AML-193 (cell line): ENCODE data around the gene DNAH1.

Experiments used
- DNase-seq, 2 experiments: peaks; one replicate each; lab custom pipeline; 2025; lab: John Stamatoyannopoulos, UW

The DNAH1 gene

GRCh38 chr3:52403271-52403841 lies 87.2 kb downstream of the DNAH1 start:
- DNase-seq, result no peak

GRCh38 chr3:52403955-52404354 lies 87.8 kb downstream of the DNAH1 start:
- DNase-seq, result no peak

- no peak for DNase-seq
These were observed 88.3 kb downstream of the DNAH1 start for GRCh38 chr3:52404391-52404790.

GRCh38 chr3:52405066-52405465 lies 88.9 kb downstream of the DNAH1 start:
- no peak for DNase-seq

GRCh38 chr3:52405601-52406110 lies 89.5 kb downstream of the DNAH1 start:
- DNase-seq, result no peak

GRCh38 chr3:52406231-52406661 lies 90.1 kb downstream of the DNAH1 start:
- DNase-seq, result no peak

- no peak for DNase-seq
These were observed 90.8 kb downstream of the DNAH1 start for GRCh38 chr3:52406791-52407510.

GRCh38 chr3:52407779-52408178 lies 91.7 kb downstream of the DNAH1 start:
- no peak for DNase-seq

- no peak for DNase-seq
These were observed 92.3 kb downstream of the DNAH1 start for GRCh38 chr3:52408466-52408865.

GRCh38 chr3:52415800-52416199 lies 99.7 kb downstream of the DNAH1 start:
- DNase-seq, result no peak

GRCh38 chr3:52420388-52420787 lies 104.3 kb downstream of the DNAH1 start:
- DNase-seq, result no peak

GRCh38 chr3:52422669-52423068 lies 106.5 kb downstream of the DNAH1 start:
- no peak for DNase-seq

GRCh38 chr3:52423173-52423572 lies 107.1 kb downstream of the DNAH1 start:
- DNase-seq, result no peak

- peak; percentile 73 to 82 for DNase-seq
These were observed 112.3 kb downstream of the DNAH1 start for GRCh38 chr3:52428151-52429005.

- DNase-seq, result no peak
These were observed 112.9 kb downstream of the DNAH1 start for GRCh38 chr3:52429031-52429430.

- no peak for DNase-seq
These were observed 113.8 kb downstream of the DNAH1 start for GRCh38 chr3:52429779-52430415.

- DNase-seq, result no peak
These were observed 114.3 kb downstream of the DNAH1 start for GRCh38 chr3:52430416-52430810.

- DNase-seq, result no peak
These were observed 115.5 kb downstream of the DNAH1 start for GRCh38 chr3:52431459-52432223.

- no peak for DNase-seq
These were observed 116.1 kb downstream of the DNAH1 start for GRCh38 chr3:52432225-52432624.

GRCh38 chr3:52432691-52433141 lies 116.6 kb downstream of the DNAH1 start:
- DNase-seq, result peak; percentile 17 to 24

GRCh38 chr3:52433328-52433995 lies 117.3 kb downstream of the DNAH1 start:
- DNase-seq, result no peak
